DOHH2 (cell line): ENCODE results near the gene GAS7.

Experiments used
- CTCF ChIP-seq: fragments of 200-600 bp; sonication (generic); IDR thresholded peaks from one replicate; pipeline ENCODE4 v1.5.1; 2014; ENCODE audit warnings: antibody characterized with exemption, mild to moderate bottlenecking, low read depth, low read length; ENCODE audit not compliant: poor library complexity, severe bottlenecking
- EZH2phosphoT487 ChIP-seq: fragments of 200-600 bp; sonication (generic); IDR thresholded peaks from 2 replicates; pipeline ENCODE4 v1.6.1; 2017; ENCODE audit warnings: borderline replicate concordance, mild to moderate bottlenecking, antibody characterized with exemption, low read length, moderate library complexity, mixed read lengths

DNA sequence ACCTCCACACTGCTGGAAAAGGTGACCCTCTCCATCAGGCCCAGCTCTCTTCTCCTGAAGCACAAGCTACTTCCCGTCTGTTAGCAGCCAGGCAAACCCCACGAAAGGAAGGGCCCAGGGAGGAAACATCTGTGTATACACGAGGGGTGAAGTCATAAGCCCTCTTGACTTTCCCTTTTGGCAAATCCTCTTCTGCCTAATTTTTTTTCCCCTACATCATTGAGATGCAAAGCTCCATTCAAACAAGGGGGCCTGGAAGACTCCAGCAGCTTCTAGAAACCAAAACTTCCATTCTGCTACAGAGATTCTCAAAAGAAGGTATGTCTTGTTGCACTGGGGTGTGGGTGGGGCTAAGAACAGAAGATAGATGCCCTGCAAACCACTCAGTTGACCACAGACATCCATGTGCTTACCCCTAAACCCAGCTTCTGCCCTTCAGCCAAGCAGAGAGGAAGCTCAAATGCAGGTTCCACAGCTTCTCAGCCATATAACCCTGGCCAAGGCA, 147.8 kb downstream of the GAS7 start:
- TF ChIP-seq CTCF (no peak), EZH2phosphoT487 (no peak)
